GM12892 (cell line): ENCODE measurements around the gene ASIC2.

Experiments
- DNase-seq: peaks from one replicate; pipeline ENCODE4 v3.0.0; 2011; ENCODE audit not compliant: insufficient read length
- FAIRE-seq: peaks from 2 replicates; lab custom pipeline; 2011; peaks lifted over from hg19 to GRCh38; lab: Jason Lieb, UNC
- POLR2A ChIP-seq: IDR thresholded peaks from 2 replicates; pipeline ENCODE4 v1.6.1; 2011; ENCODE audit warnings: low read depth, low read length, control low read depth
- POLR2AphosphoS5 ChIP-seq: IDR thresholded peaks from 2 replicates; pipeline ENCODE4 v1.6.1; 2011; ENCODE audit warnings: low read depth, low read length, control low read depth
- TAF1 ChIP-seq: IDR thresholded peaks from 2 replicates; pipeline ENCODE4 v1.6.1; 2011; ENCODE audit warnings: low read depth, mild to moderate bottlenecking, control low read depth, low read length, borderline replicate concordance

Gene ASIC2

DNA sequence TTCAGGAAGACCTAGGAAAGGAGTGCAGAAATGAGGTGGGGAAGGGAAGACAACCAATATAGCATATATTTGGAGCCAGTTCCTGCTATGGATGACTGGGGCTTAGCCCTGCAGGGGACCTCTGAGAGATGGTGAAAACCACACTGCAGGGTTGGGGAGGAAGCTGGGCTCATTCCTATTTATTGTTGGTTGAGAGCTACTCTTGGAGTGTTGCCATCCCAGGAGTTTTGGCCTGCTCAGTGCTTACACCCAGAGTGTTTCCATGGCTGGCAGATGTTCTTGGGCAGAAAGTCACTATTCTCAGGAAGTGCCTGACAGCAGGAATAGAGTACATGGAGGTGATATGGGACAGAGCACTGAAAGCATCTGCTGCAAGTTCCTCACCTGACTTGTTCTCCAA lies 155.7 kb downstream of the ASIC2 start:
- FAIRE-seq (no peak), DNase-seq (no peak)
- TF ChIP-seq TAF1 (no peak), POLR2AphosphoS5 (no peak), POLR2A (no peak)

DNA sequence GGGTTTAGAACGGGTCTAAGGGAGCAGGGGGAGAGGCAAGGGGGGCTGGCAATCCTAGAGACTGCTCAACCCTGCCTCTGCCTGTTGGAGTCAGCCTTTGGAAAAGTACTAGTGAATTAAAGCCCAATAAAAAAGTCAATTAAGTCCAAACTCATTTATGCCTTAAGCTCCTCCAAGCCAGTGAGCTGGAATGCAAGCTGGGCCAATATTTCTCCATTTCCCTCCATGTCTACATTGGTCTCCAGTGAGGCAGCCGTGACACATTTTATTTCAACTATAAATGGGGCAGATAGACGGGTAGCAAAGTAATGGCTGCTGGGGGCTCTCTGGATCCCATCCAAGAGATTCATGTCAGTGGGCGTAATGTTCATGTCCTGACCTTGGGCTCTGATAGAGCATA lies 157.4 kb downstream of the ASIC2 start:
- no peak for TF ChIP-seq POLR2A
- TF ChIP-seq TAF1, result no peak
- TF ChIP-seq POLR2AphosphoS5, result no peak
- DNase-seq, result no peak
- FAIRE-seq, result no peak

DNA sequence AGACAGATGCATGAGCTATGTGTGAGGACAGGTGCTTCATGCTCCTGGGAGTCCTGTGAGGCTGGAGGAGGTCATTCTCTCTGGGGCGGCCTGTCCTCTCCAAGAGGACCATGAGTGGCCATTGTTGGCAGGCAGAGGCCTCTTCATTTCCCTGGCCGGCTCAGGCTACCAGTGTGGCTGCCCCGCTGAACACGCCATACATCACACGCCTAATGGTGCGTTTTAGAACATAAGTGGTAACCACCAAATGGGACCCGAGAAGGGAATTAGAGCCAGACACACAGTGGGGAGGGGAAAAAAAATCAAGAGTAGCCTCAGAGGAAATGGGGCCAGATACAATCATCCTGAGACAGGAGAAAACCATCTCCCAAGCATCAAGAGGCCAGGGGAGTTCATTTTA lies 161.5 kb downstream of the ASIC2 start:
- TF ChIP-seq POLR2A, result no peak
- no peak for TF ChIP-seq TAF1
- TF ChIP-seq POLR2AphosphoS5, result no peak
- FAIRE-seq (no peak), DNase-seq (no peak)

DNA sequence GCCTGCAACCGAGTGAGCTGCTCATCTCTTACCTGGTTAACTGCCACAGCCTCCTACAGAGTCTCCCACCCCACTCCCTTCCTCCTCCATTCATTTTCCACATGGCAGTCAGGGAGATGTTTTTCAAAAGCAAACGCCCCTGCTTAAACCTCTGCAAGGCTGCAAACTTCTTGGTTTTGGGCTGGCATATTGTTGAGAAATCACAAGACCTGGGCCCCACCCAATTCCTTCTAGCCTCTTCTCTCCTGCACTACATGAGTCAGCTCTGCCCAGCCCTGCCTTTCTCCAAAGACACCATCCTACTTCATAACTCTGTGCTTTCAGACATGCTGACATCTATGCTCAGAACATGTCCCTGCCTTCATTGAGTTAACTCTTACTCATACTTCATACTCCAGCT lies 165.4 kb downstream of the ASIC2 start:
- TF ChIP-seq POLR2AphosphoS5 (no peak), TAF1 (no peak), POLR2A (no peak)
- FAIRE-seq (no peak), DNase-seq (no peak)

DNA sequence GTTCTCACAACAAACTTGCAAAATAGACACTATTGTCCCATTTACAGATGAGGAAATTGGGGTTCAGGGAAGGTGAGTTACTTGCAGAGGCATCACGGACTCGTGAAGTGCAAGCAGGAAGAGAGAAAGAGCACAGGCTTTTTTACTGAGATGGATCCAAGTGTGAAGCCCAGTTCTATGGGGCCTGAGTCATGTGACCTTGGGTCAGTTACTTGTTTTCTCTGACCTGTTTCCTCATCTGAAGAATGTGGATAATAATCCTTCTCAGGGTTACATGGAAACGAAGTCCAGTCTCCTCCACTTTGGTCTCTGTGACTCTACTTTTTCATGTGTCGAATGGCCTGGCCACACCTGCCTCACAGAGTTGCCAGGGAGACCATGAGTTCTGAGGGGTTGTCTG lies 167.0 kb downstream of the ASIC2 start:
- TF ChIP-seq POLR2A, result no peak
- no peak for TF ChIP-seq POLR2AphosphoS5
- TF ChIP-seq TAF1, result no peak
- no peak for FAIRE-seq
- DNase-seq, result no peak

DNA sequence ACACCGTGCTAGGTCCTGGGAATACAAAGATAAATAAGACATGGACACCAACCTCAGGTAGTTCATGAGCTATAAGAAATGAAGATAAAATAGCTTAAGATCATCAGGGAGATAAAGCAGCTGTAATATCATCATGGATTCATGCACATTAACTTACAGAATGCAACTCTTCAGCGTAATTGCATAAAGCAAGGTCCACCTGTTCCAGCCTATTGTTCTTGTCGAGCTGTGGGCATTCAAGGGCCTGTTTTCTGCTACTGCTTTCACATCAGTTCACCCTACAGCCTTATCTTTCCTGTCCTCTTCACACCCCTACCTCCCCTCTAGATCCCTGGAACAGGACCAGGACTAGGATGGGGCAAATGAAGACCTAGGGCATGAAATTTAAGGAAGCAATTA lies 167.5 kb downstream of the ASIC2 start:
- FAIRE-seq, result no peak
- no peak for TF ChIP-seq POLR2AphosphoS5
- no peak for TF ChIP-seq POLR2A
- no peak for TF ChIP-seq TAF1
- no peak for DNase-seq

DNA sequence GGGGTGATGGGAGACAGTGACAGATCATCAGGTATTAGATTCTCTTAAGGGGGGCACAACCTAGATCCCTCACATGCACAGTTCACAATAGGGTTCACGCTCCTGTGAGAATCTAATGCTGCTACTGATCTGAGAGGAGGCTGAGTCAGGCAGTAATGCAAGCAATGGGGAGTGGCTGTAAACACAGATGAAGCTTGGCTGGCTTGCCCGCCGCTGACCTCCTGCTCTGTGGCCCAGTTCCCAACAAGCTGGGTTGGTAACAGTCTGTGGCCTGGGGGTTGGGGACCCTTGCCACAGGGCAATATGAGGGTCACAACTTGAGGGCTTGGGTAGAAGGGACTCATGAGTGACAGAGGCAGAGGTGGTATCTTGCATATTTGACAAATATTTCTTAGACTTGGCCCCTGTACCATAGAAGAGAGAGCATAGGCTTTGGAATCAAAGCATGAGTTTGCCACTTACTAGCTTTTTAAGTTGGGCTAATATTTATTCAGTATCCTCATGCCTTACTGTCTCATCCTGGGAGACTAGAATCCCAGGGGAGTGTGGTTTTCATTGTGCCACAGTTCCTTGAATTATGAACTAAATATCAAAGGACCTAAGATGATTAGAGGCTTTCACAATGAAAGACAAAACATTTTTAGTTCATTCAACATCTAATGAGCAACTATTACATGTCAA lies 168.1 kb downstream of the ASIC2 start:
- FAIRE-seq (no peak), DNase-seq (no peak)
- TF ChIP-seq TAF1, result no peak
- no peak for TF ChIP-seq POLR2A
- TF ChIP-seq POLR2AphosphoS5, result no peak

DNA sequence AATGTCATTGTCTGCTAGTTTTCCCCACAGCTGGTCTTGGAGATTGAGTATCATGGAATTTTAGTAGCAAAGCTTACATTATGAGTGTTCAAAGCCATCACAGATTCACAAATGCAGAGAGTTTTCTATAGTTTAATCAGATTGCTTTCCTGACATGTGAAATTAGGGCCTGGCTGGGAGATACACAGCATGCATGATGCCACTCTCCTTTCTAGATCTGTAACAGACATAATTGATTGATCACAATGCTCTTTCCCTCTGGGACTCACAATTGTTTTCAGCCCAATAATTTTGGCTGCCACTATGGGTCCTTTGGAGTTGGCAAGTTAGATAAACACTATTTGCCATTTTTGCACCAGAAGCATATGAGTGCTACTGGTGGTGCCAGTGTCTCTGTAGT lies 168.9 kb downstream of the ASIC2 start:
- DNase-seq, result no peak
- TF ChIP-seq POLR2A (no peak), POLR2AphosphoS5 (no peak), TAF1 (no peak)
- FAIRE-seq, result no peak

DNA sequence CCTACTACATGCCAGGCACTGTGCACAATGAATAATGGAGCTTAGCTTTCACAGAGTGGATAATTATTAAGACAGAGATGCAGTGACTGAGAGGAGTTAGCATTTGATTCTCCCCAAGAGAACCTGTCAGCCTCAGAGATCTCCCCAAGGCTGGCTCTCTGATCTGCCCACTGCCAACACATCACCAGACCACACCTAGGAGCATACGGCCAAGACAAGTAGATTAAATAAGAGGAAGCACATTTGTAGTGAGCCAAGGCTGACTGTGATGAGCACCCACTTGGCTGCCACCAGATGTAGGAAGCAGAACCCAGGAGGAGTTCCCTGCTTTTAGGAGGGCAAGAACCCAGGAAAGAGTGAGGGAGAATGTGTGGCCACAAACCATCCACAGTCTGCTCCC lies 171.3 kb downstream of the ASIC2 start:
- DNase-seq (no peak), FAIRE-seq (no peak)
- TF ChIP-seq POLR2AphosphoS5 (no peak), POLR2A (no peak), TAF1 (no peak)

DNA sequence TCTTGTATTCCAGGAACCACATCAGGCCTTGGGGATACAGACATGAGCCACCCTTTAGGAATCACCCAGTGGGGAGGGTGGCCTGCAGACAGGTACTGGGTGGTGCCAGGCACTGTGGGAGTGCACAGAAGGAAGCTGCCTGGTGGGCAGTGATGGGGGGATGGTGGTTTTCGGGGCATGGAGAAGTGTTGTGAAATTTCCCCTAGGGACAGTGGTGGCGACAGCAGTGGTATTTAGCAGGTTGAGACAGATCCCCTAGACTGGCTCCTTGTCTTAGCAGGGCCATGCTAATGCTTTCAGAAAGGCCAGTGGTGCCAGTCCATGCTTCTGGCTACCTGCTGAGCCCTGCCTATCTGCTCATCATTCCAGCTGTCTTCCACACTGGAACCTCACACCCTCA lies 171.8 kb downstream of the ASIC2 start:
- FAIRE-seq, result no peak
- no peak for DNase-seq

DNA sequence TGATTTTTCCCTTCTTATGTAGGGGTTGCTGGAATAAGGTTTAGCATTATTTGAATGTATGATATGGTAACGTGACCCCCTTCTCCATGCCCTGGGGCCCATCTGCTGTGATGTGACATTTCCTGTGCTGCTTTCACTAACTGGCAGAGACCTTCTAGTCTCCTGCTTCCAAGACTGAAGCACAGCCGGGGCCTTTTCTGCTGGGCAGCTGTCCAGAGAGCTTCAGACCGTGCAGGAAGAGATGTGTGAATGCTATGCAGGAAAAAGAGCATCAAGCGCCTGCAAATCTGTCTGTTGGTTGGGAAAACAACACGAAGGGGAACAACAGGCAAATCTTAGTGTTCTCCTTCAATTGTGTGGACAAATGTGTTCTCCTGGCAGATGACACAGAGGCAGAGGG lies 173.0 kb downstream of the ASIC2 start:
- DNase-seq (no peak), FAIRE-seq (no peak)
- TF ChIP-seq POLR2AphosphoS5, result no peak
- no peak for TF ChIP-seq POLR2A
- TF ChIP-seq TAF1, result no peak

More for the DNA sequence above, 171.8 kb downstream of the ASIC2 start:
- no peak for TF ChIP-seq TAF1
- no peak for TF ChIP-seq POLR2A
- no peak for TF ChIP-seq POLR2AphosphoS5

DNA sequence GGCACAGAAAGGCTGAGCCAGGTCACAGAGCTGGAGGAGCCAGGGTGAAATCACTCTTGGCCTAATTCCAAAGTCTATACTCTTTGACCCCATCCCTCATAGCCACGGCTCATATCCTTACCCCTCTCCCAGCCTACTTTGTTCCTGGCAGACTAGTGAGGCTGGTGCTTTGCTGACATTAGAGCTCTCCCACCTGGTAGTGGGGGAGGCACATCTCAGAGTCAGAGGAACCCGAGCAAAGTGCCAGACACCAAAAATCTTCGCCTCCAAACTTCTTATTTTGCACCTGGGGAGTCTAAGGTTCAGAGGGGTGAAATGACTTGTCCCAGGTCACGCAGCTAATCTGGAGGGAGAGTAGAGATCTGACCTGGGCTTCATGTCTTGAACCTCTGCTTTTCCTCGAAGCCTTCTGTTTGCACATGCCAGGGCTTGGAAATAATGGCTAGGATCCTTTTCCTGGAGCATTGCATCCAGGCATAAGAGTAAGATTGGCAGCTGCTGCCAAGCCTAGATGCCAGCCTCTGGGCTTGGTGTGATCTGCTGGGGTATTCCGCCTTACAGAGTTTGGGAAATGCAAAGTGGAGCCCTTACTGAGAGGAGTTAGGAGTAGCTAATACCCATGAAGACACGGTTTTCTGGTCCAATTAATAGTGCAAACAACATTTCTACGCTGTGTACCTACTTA lies 174.6 kb downstream of the ASIC2 start:
- no peak for TF ChIP-seq POLR2AphosphoS5
- TF ChIP-seq POLR2A, result no peak
- no peak for TF ChIP-seq TAF1
- FAIRE-seq (no peak), DNase-seq (no peak)
